ENCODE measurements around the gene ACSF3.
A peak's percentile ranks its signal among the peaks of the same experiment; 100 is the strongest.

ACSF3 gene

GRCh38 chr16:89138843-89139520 is 45.3 kb downstream of the ACSF3 start:
- ATAC-seq (replicated peaks; ENCODE audit: extremely low read depth, poor library complexity, severe bottlenecking), result no peak
- no peak for DNase-seq (ENCODE audit: low spot score in 2 of 2)
- no peak overlapping the region for H3K4me3 Mint-ChIP-seq

GRCh38 chr16:89139907-89140361 is 46.3 kb downstream of the ACSF3 start:
- Mint-ChIP-seq H3K4me3 (no peak overlapping the region), H3K4me1 (no peaks in the 10 kb centered on the region), H3K27ac (ENCODE audit: low read depth) (no peak overlapping the region), H3K27me3 (no peaks in the 10 kb centered on the region), H3K9me3 (no peaks in the 10 kb centered on the region), H3K36me3 (ENCODE audit: insufficient read depth) (peaks cover 11% of the 10 kb centered on the region)
- DNase-seq (ENCODE audit: low spot score in 2 of 2) (no peak), ATAC-seq (replicated peaks; ENCODE audit: extremely low read depth, poor library complexity, severe bottlenecking) (no peak)

More at GRCh38 chr16:89138843-89139520, 45.3 kb downstream of the ACSF3 start:
- no peaks in the 10 kb centered on the region for H3K27me3 Mint-ChIP-seq
- H3K27ac Mint-ChIP-seq (ENCODE audit: low read depth), result peak overlapping the region; percentile 35
- no peaks in the 10 kb centered on the region for H3K4me1 Mint-ChIP-seq
- H3K9me3 Mint-ChIP-seq, result no peaks in the 10 kb centered on the region
- peaks cover 17% of the 10 kb centered on the region for H3K36me3 Mint-ChIP-seq (ENCODE audit: insufficient read depth)

GRCh38 chr16:89140401-89140800 is 46.7 kb downstream of the ACSF3 start:
- no peaks in the 10 kb centered on the region for H3K27me3 Mint-ChIP-seq
- DNase-seq (ENCODE audit: low spot score in 2 of 2), result no peak
- H3K27ac Mint-ChIP-seq (ENCODE audit: low read depth), result no peak overlapping the region
- H3K36me3 Mint-ChIP-seq (ENCODE audit: insufficient read depth), result peaks cover 10% of the 10 kb centered on the region
- no peak for ATAC-seq (replicated peaks; ENCODE audit: extremely low read depth, poor library complexity, severe bottlenecking)
- H3K4me1 Mint-ChIP-seq, result no peaks in the 10 kb centered on the region
- no peak overlapping the region for H3K4me3 Mint-ChIP-seq
- H3K9me3 Mint-ChIP-seq, result no peaks in the 10 kb centered on the region

GRCh38 chr16:89140981-89141883 is 47.6 kb downstream of the ACSF3 start:
- no peak for ATAC-seq (replicated peaks; ENCODE audit: extremely low read depth, poor library complexity, severe bottlenecking)
- H3K9me3 Mint-ChIP-seq, result no peaks in the 10 kb centered on the region
- H3K36me3 Mint-ChIP-seq (ENCODE audit: insufficient read depth), result peaks cover 8% of the 10 kb centered on the region
- H3K4me1 Mint-ChIP-seq, result no peaks in the 10 kb centered on the region
- DNase-seq (ENCODE audit: low spot score in 2 of 2), result no peak
- H3K4me3 Mint-ChIP-seq, result no peak overlapping the region
- H3K27ac Mint-ChIP-seq (ENCODE audit: low read depth), result no peak overlapping the region
- no peaks in the 10 kb centered on the region for H3K27me3 Mint-ChIP-seq

GRCh38 chr16:89141884-89142267 is 48.2 kb downstream of the ACSF3 start:
- DNase-seq (ENCODE audit: low spot score in 2 of 2) (no peak), ATAC-seq (replicated peaks; ENCODE audit: extremely low read depth, poor library complexity, severe bottlenecking) (no peak)
- Mint-ChIP-seq H3K9me3 (no peaks in the 10 kb centered on the region), H3K27me3 (no peaks in the 10 kb centered on the region), H3K4me1 (no peaks in the 10 kb centered on the region), H3K27ac (ENCODE audit: low read depth) (no peak overlapping the region), H3K36me3 (ENCODE audit: insufficient read depth) (peaks cover 11% of the 10 kb centered on the region), H3K4me3 (no peak overlapping the region)

GRCh38 chr16:89142474-89143195 is 49.0 kb downstream of the ACSF3 start:
- no peaks in the 10 kb centered on the region for H3K27me3 Mint-ChIP-seq
- ATAC-seq (replicated peaks; ENCODE audit: extremely low read depth, poor library complexity, severe bottlenecking), result no peak
- H3K9me3 Mint-ChIP-seq, result no peaks in the 10 kb centered on the region
- DNase-seq (ENCODE audit: low spot score in 2 of 2), result no peak
- no peak overlapping the region for H3K4me3 Mint-ChIP-seq
- H3K36me3 Mint-ChIP-seq (ENCODE audit: insufficient read depth), result peaks cover 11% of the 10 kb centered on the region
- no peak overlapping the region for H3K27ac Mint-ChIP-seq (ENCODE audit: low read depth)
- no peaks in the 10 kb centered on the region for H3K4me1 Mint-ChIP-seq

- H3K36me3 Mint-ChIP-seq (ENCODE audit: insufficient read depth), result peaks cover 12% of the 10 kb centered on the region
- no peak overlapping the region for H3K4me3 Mint-ChIP-seq
- no peak overlapping the region for H3K27ac Mint-ChIP-seq (ENCODE audit: low read depth)
Observed at GRCh38 chr16:89143201-89143741, 49.6 kb downstream of the ACSF3 start.

GRCh38 chr16:89143911-89144675 is 50.4 kb downstream of the ACSF3 start:
- H3K9me3 Mint-ChIP-seq, result no peaks in the 10 kb centered on the region
- H3K4me3 Mint-ChIP-seq, result no peak overlapping the region
- DNase-seq (ENCODE audit: low spot score in 2 of 2) (no peak), ATAC-seq (replicated peaks; ENCODE audit: extremely low read depth, poor library complexity, severe bottlenecking) (no peak)
- H3K27me3 Mint-ChIP-seq, result no peaks in the 10 kb centered on the region
- no peaks in the 10 kb centered on the region for H3K4me1 Mint-ChIP-seq
- no peak overlapping the region for H3K27ac Mint-ChIP-seq (ENCODE audit: low read depth)
- H3K36me3 Mint-ChIP-seq (ENCODE audit: insufficient read depth), result peaks cover 9% of the 10 kb centered on the region

More at GRCh38 chr16:89143201-89143741, 49.6 kb downstream of the ACSF3 start:
- ATAC-seq (replicated peaks; ENCODE audit: extremely low read depth, poor library complexity, severe bottlenecking), result no peak
- no peak for DNase-seq (ENCODE audit: low spot score in 2 of 2)
- H3K9me3 Mint-ChIP-seq, result no peaks in the 10 kb centered on the region
- no peaks in the 10 kb centered on the region for H3K27me3 Mint-ChIP-seq
- H3K4me1 Mint-ChIP-seq, result no peaks in the 10 kb centered on the region

GRCh38 chr16:89144681-89145080 is 51.0 kb downstream of the ACSF3 start:
- H3K27me3 Mint-ChIP-seq, result no peaks in the 10 kb centered on the region
- no peak for ATAC-seq (replicated peaks; ENCODE audit: extremely low read depth, poor library complexity, severe bottlenecking)
- no peak overlapping the region for H3K4me3 Mint-ChIP-seq
- no peak overlapping the region for H3K27ac Mint-ChIP-seq (ENCODE audit: low read depth)
- no peaks in the 10 kb centered on the region for H3K4me1 Mint-ChIP-seq
- no peaks in the 10 kb centered on the region for H3K9me3 Mint-ChIP-seq
- peaks cover 7% of the 10 kb centered on the region for H3K36me3 Mint-ChIP-seq (ENCODE audit: insufficient read depth)
- no peak for DNase-seq (ENCODE audit: low spot score in 2 of 2)

GRCh38 chr16:89145406-89146161 is 51.9 kb downstream of the ACSF3 start:
- DNase-seq (ENCODE audit: low spot score in 2 of 2) (no peak), ATAC-seq (replicated peaks; ENCODE audit: extremely low read depth, poor library complexity, severe bottlenecking) (no peak)
- H3K36me3 Mint-ChIP-seq (ENCODE audit: insufficient read depth), result peaks cover 7% of the 10 kb centered on the region
- no peaks in the 10 kb centered on the region for H3K4me1 Mint-ChIP-seq
- H3K27ac Mint-ChIP-seq (ENCODE audit: low read depth), result no peak overlapping the region
- H3K4me3 Mint-ChIP-seq, result no peak overlapping the region
- H3K27me3 Mint-ChIP-seq, result no peaks in the 10 kb centered on the region
- H3K9me3 Mint-ChIP-seq, result no peaks in the 10 kb centered on the region

- Mint-ChIP-seq H3K4me1 (no peaks in the 10 kb centered on the region), H3K36me3 (ENCODE audit: insufficient read depth) (peaks cover 9% of the 10 kb centered on the region), H3K27ac (ENCODE audit: low read depth) (peak overlapping the region; percentile 67), H3K4me3 (no peak overlapping the region), H3K9me3 (no peaks in the 10 kb centered on the region), H3K27me3 (no peaks in the 10 kb centered on the region)
- no peak for DNase-seq (ENCODE audit: low spot score in 2 of 2)
- no peak for ATAC-seq (replicated peaks; ENCODE audit: extremely low read depth, poor library complexity, severe bottlenecking)
Observed at GRCh38 chr16:89146211-89147005, 52.8 kb downstream of the ACSF3 start.
